HG02885 (cell line): ENCODE data around the gene SH3D19.
A peak's percentile ranks its signal among the peaks of the same experiment; 100 is the strongest.
"Not testable (repeated sequence)": the region's sequence is repeated elsewhere in the genome, so short reads cannot be mapped to it uniquely, and the experiment has no call there.

Source experiments
- ATAC-seq: cut with Tn5 transposase; IDR thresholded peaks from one replicate; pipeline ENCODE4 v1.9.1; 2021; ENCODE audit warnings: mild to moderate bottlenecking; ENCODE audit not compliant: unreplicated experiment, poor library complexity

Gene SH3D19

DNA sequence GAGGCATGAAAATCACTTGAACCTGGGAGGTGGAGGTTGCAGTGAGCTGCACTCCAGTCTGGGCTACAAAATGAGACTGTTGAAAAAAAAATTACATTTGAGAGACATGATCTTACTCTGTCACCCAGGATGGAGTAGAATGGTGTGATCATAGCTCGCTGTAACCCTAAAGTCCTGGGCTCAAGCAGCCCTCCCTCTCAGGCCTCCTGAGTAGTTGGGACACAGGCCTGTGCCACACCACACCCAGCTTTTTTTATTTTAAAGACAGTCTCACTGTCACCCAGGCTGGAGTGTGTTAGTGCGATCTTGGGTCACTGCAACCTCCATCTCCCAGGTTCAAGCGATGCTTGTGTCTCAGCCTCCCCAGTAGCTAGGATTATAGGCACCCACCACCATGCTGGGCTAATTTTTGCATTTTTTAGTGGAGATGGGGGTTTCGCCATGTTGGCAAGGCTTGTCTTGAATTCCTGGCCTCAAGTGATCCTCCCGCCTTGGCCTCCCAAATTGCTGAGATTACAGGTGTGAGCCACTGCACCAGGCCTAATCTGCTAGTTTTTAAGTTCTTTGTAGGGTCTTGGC is 219.9 kb downstream of the SH3D19 start:
- no peak for ATAC-seq

DNA sequence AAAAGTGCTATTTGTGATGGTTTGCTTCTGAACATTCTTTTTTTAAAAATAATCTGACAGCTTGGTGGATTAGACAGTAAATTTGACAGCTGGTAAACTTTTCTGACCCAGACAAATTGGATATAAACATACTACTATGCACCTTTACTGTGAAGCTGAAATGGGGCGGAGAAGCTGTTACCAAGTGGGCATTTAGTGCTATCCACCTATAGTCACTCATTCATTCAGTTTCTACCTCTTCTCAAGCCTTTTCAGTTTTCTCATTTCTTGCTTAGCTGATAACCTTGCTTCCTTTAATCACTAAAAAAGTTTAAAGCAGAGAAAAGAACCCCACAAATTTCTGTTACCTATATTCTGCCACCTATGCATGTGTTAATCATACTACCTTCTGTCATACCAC is 220.8 kb downstream of the SH3D19 start:
- ATAC-seq = no peak

DNA sequence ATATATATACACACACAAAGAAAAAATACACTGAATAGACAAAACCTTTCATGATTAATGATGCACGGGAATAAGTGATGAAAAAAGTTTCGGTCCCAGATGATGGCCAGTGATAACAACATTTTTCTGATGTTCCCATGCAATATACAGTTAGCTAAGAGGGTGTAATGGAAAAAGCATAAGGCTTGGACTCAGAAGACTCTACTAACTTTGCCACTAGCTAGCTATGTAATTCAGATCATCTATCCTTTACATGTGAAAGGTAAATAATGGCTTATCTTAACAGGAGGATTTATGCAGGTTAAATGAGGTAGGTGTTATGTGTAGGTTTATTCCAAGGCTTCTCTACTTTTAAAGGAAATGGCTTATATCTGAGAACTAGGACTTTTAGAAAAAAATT is 221.6 kb downstream of the SH3D19 start:
- ATAC-seq = no peak

DNA sequence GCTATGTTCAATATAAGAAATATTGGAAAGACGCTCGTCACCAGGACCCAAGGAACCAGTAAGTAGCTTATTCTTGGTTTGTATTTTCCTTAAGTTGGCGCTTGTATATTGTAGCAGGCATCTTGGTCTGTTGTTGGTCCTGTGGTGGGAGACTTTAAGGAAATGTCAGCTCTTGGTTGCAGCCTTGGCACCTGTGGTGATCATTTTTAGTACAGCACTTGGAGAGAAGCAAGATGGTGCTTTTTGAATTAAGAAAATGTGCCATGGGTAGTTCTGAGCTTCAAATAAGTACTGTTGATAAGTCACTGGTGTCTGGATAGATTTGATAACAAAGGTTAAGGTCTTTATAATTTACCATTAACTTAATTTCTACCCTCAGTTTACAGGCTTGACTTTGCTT is 224.9 kb downstream of the SH3D19 start:
- ATAC-seq = no peak

DNA sequence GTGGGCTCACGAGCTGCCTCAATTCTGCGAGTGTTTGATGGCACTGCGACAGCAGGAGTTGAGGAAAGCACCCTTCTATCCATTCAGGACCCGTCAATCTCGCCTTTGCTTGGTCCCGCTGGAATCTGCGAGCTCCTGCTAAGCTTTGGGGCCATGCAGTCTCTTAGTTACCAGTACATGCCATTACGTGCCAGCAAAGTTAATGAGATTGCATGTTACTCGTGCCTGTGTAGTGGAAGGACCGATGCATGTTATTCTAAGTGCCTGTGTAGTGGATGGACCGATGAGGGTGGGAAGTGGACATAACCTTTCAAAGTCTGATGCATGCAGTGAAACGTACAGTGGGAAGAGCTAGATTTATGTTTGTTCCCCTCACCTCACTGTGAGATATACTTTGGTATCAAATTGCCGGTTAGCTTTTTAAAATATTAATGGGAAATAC is 225.4 kb downstream of the SH3D19 start:
- ATAC-seq = peak; percentile 1

DNA sequence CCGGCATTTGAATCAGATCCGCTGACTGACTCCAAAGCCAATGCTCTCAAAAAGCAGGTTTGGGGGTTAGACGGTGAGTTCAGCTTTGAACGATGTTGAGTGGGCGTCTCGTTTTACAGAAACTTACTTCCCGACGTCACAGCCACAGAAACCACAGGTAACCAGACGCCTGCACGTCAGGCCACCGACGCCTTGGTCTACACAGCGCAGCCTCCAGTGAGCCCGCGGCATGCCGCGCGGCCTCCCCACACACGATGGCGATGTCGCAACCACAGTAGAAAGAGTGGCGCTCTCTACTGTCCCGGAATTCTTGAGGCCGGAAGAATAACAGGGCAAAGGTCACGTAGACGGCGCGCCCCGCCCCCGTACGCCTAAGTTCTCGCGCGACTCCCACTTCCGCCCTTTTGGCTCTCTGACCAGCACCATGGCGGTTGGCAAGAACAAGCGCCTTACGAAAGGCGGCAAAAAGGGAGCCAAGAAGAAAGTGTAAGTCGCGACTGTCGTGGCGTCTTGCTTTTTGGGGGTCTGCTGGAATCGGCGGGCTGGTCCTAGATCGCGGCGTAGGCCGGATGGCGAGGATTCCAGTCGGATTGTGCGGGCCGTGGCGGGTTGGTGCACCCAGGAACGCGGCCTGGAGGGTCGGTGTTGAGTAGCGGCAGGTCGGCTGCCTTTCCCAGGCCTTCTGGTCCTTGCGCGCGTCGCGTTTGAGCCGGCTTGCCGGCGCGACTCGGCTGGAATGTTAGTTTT is 226.0 kb downstream of the SH3D19 start, which contains the start of gene RPS3A:
TSS of gene RPS3A (plus strand) at position 400 of the 747 bp plus-strand sequence. CDS start at position 425, 25 bp downstream.
- ATAC-seq = peak; percentile 92

DNA sequence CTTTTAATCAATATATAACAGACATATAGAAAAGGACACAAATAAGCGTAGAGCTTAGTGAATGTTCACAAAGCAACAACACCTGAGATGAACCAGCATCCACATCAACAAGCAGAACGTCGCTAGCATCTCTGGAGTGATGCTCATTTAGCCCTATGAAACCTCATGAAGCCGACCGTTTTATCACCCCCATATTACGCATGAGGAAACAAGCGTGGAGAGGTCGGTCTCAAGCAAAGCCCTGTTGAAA is 226.5 kb downstream of the SH3D19 start:
- no peak for ATAC-seq

DNA sequence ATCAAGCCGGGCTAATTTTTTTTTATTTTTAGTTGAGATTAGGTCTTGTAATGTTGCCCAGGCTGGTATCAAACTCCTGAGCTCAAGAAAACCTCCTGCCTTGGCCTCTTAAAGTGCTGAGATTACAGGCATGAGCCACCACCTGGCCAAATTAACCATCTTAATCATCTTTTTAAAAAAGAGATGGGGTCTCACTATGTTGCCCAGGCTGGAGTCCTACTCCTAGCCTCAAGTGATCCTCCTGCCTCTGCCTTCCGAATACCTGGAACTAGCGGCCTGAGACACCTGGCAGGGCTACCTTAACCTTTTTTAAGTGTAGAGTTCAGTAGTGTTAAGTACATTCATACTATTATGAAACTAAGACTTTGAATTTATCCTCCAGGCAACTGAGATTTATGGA is 227.6 kb downstream of the SH3D19 start:
- ATAC-seq = no peak

DNA sequence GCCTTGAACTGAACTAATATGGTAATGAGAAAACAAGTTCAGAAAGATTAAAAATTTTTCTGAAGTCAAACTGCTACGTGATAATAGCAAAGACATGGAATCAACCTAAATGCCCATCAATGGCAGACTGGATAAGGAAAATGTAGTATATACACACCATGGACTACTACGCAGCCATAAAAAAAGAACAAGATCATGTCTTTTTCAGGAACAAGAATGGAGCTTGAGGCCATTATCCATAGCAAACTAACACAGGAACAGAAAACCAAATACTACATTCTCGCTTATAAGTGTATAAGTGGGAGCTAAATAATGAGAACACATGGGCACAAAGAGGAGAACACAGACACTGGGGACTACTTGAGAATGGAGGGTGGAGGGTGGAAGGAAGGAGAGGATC is 230.3 kb downstream of the SH3D19 start:
- no peak for ATAC-seq

DNA sequence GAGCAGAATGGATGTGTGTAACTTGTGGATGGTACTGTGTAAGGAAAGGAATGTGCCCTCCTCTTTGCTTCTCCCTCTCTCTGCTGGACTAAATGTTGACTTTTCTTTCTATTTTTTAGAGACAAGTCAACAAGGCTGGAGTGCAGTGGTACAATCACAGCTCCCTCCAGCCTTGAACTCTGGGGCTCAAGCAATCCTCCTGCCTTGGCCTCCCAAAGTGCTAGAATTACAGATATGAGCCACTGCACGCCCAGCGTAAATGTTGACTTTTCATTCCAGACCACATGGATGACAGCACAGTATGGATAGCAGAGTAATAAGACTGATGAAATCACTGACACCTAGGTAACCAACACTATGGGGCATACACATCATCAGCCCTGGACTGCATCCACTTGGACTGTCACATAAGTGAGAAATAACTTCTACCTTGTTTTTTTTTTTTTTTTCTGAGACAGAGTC is 231.1 kb downstream of the SH3D19 start:
- no peak for ATAC-seq

DNA sequence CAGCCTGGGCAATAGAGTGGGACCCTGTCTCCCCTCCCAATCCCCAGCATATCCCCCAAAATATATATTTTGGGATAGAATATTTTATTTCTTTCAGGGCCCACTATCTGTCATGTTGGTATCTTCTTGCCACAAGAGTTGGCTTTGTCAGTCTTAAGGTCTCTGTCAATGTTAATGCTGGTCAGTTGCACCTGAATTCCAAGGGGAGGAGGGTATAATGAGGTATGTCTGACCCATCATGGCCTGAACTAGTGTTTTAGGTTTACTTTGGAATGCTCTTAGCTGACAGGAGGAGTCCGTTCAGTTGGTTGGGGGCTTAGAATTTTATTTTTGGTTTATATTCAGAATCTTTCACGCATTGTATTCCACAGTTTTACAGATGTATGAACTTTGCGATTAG is 232.2 kb downstream of the SH3D19 start:
- no peak for ATAC-seq

DNA sequence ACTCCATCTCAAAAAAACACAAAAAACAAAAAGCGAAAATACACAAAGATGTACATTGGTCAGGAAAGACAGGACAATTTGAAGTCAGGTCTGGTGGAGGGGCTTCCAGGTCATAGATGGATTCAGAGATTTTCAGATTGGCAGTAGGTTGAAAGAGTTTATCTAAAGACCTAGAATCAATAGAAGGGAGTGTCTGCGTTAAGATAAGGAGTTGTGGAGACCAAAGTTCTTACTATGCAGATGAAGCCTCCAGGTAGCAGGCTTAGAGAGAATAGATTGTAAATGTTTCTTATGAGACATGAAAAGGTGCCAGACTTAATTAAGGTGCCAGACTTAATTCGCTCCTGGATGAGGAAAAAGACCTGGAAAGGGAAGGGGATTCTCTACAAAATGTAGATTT is 232.9 kb downstream of the SH3D19 start:
- ATAC-seq = no peak

DNA sequence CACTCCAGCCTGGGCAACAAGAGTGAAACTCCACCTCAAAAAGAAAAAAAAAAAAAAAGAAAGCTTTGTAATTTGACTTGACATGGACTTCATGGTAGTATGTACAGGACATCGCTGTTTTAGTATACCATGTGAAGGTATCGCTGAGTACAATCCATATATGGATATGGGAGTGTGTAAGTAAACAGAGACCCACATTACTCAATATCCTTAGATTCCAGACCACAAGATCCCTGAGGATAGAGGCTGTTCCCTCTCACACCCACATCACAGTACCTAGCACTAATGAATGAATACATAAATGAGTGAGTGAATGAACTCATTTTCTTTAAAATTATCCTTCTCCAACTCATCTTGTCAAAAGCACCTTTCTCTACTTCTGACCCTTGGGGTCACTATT is 234.4 kb downstream of the SH3D19 start:
- ATAC-seq = no peak

DNA sequence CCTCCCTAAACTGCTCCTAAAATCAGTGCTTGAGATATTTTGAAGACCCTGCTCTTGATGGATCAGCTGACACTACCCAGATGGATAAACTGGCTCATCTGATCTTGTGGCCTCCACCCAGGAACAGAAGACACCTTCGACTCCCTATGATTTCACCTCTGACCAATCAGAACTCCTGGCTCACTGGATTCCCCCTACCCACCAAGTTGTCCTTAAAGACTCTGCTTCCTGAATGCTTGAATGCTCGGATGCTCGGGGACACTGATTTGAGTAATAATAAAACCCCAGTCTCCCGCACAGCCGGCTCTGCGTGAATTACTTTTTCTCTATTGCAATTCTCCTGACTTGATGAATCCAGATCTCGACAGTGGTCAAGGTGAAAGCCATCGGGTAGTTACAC is 237.9 kb downstream of the SH3D19 start:
- ATAC-seq = no peak

DNA sequence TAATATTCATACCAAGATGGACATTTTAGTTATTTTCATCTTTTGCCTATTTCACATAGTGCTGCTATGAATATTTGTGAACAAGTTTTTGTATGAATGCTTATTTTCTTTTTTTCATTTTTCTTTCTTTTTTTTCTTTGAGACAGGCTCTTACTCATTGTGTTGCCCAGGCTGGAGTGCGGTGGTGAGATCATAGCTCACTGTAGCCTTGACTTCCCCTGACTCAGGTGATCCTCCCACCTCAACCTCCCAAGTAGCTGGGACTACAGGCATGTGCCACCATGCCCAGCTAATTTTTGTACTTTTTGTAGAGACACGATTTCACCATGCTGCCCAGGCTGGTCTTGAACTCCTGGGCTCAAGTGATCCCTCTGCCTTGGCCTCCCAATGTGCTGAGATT is 247.4 kb downstream of the SH3D19 start:
- not testable (repeated sequence) for ATAC-seq

DNA sequence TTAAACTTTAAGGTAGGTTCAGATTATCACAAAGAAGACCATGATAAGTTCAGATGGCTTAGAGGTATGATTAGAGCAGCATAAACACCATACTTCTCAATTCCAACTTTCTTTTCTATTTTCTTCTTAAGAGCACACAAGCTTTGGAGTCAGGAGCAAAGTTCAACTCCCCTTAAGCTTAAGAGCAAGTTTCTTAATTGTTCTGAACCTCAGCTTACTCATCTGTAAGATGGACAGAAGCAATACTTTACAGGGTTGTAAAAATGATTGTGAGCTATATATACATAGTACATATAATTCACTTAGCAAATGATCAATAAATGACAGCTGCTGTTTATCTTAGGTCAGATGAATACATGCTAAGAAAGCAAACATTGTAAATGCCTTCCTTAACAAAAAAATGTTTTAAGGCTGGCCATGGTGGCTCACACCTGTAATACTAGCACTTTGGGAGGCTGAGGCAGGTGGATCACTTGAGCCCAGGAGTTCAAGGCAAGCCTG is 250.9 kb downstream of the SH3D19 start:
- ATAC-seq = no peak
